GM15510 (cell line): Measurements from ENCODE around the gene DSC1.

ENCODE experiments used
- POLR2A ChIP-seq: IDR thresholded peaks from 3 replicates; pipeline ENCODE4 v1.6.1; 2011; ENCODE audit warnings: borderline replicate concordance; ENCODE audit not compliant: insufficient read length; ENCODE audit errors: extremely low read depth

DSC1 gene

GRCh38 chr18:31101183-31102024, 61.3 kb downstream of the DSC1 start:
- TF ChIP-seq POLR2A: no peak

GRCh38 chr18:31100436-31101182, 62.0 kb downstream of the DSC1 start:
- TF ChIP-seq POLR2A: no peak

- TF ChIP-seq POLR2A: no peak
These were observed 63.0 kb downstream of the DSC1 start for GRCh38 chr18:31099450-31100230.

- TF ChIP-seq POLR2A: no peak
These were observed 63.8 kb downstream of the DSC1 start for GRCh38 chr18:31098878-31099277.

- TF ChIP-seq POLR2A: no peak
These were observed 65.0 kb downstream of the DSC1 start for GRCh38 chr18:31097666-31098065.

- no peak for TF ChIP-seq POLR2A
These were observed 68.8 kb downstream of the DSC1 start for GRCh38 chr18:31093880-31094279.

- no peak for TF ChIP-seq POLR2A
These were observed 69.4 kb downstream of the DSC1 start for GRCh38 chr18:31093294-31093693.

GRCh38 chr18:31091350-31091749, 71.3 kb downstream of the DSC1 start:
- no peak for TF ChIP-seq POLR2A

- TF ChIP-seq POLR2A: no peak
These were observed 74.1 kb downstream of the DSC1 start for GRCh38 chr18:31088532-31088931.

GRCh38 chr18:31079973-31080372, 82.7 kb downstream of the DSC1 start:
- TF ChIP-seq POLR2A: no peak
